Measurements from ENCODE around the gene CGN.

CGN gene

GRCh38 chr1:151549199-151549598 is 38.0 kb downstream of the CGN start:
- no peak for DNase-seq (ENCODE audit: low read depth)

GRCh38 chr1:151553659-151554058 is 42.5 kb downstream of the CGN start:
- DNase-seq (ENCODE audit: low read depth), result peak; percentile 56

- DNase-seq (ENCODE audit: low read depth), result no peak
Measured at GRCh38 chr1:151556052-151556451, 44.9 kb downstream of the CGN start.

- no peak for DNase-seq (ENCODE audit: low read depth)
Measured at GRCh38 chr1:151562661-151563060, 51.5 kb downstream of the CGN start.

GRCh38 chr1:151563376-151563775 is 52.2 kb downstream of the CGN start:
- DNase-seq (ENCODE audit: low read depth), result no peak

- no peak for DNase-seq (ENCODE audit: low read depth)
Measured at GRCh38 chr1:151565502-151566189, 54.5 kb downstream of the CGN start.

GRCh38 chr1:151568626-151569088 is 57.5 kb downstream of the CGN start:
- DNase-seq (ENCODE audit: low read depth), result no peak

- DNase-seq (ENCODE audit: low read depth), result no peak
Measured at GRCh38 chr1:151570819-151571218, 59.6 kb downstream of the CGN start.

- DNase-seq (ENCODE audit: low read depth), result peak; percentile 80
Measured at GRCh38 chr1:151574575-151575529, 63.7 kb downstream of the CGN start.

- DNase-seq (ENCODE audit: low read depth), result no peak
Measured at GRCh38 chr1:151577173-151577572, 66.0 kb downstream of the CGN start.

- DNase-seq (ENCODE audit: low read depth), result no peak
Measured at GRCh38 chr1:151578941-151579340, 67.8 kb downstream of the CGN start.

GRCh38 chr1:151579436-151580225 is 68.4 kb downstream of the CGN start:
- peak; percentile 31 for DNase-seq (ENCODE audit: low read depth)

- no peak for DNase-seq (ENCODE audit: low read depth)
Measured at GRCh38 chr1:151581451-151581850, 70.3 kb downstream of the CGN start.

GRCh38 chr1:151581921-151582320 is 70.7 kb downstream of the CGN start:
- no peak for DNase-seq (ENCODE audit: low read depth)

- DNase-seq (ENCODE audit: low read depth), result no peak
Measured at GRCh38 chr1:151583796-151584195, 72.6 kb downstream of the CGN start.

GRCh38 chr1:151584278-151584677 is 73.1 kb downstream of the CGN start:
- no peak for DNase-seq (ENCODE audit: low read depth)

- DNase-seq (ENCODE audit: low read depth), result no peak
Measured at GRCh38 chr1:151584780-151585179, 73.6 kb downstream of the CGN start.

GRCh38 chr1:151585622-151586021 is 74.4 kb downstream of the CGN start:
- peak; percentile 59 for DNase-seq (ENCODE audit: low read depth)
